Urinary bladder (tissue), 4 donors: ENCODE measurements around the gene F10. TPM values are rescaled to one million over a fixed set of nuclear protein-coding genes. Genes with fewer than 3 reads are reported as not detected.
A peak's percentile ranks its signal among the peaks of the same experiment; 100 is the strongest.

Source experiments
- DNase-seq: peaks from one replicate; pipeline ENCODE4 v3.0.0-alpha.2; 2015; ENCODE audit errors: extremely low spot score
- H3K27ac ChIP-seq: one replicate; pipeline ENCODE4 v1.5.1; 2013; ENCODE audit warnings: low read depth, mild to moderate bottlenecking, moderate library complexity
- H3K36me3 ChIP-seq: one replicate; pipeline ENCODE4 v1.6.1; 2013; ENCODE audit warnings: mild to moderate bottlenecking, moderate library complexity; ENCODE audit not compliant: insufficient read depth
- H3K4me1 ChIP-seq: one replicate; pipeline ENCODE4 v1.6.1; 2013; ENCODE audit warnings: mild to moderate bottlenecking, moderate library complexity; ENCODE audit not compliant: insufficient read depth
- H3K4me3 ChIP-seq: one replicate; pipeline ENCODE4 v1.5.1; 2013; ENCODE audit warnings: low read depth, low read length
- WGBS: extraction: QIAGEN DNeasy Blood & Tissue Kit; methylation state at CpG from one replicate; pipeline ENCODE4 v1.1.7; 2013; 5-methylcytosine and 5-hydroxymethylcytosine counted together
- polyA plus RNA-seq: library from polyadenylated mRNA; stranded (reverse); fragments of 200-250 nt; gene quantifications from one replicate; pipeline ENCODE4 v1.2.3, GENCODE V29; 2013
- total RNA-seq: library from RNA; depleted of rRNA; stranded (reverse); fragments of >200 nt; gene quantifications from one replicate; pipeline ENCODE4 v1.2.3, GENCODE V29; 2014
- donor health status: healthy with polysubstance abuse.
- donor health status: healthy.

F10 gene
- total and polyA plus RNA-seq, 2 donors, result 26.7 to 27.6 TPM

DNA sequence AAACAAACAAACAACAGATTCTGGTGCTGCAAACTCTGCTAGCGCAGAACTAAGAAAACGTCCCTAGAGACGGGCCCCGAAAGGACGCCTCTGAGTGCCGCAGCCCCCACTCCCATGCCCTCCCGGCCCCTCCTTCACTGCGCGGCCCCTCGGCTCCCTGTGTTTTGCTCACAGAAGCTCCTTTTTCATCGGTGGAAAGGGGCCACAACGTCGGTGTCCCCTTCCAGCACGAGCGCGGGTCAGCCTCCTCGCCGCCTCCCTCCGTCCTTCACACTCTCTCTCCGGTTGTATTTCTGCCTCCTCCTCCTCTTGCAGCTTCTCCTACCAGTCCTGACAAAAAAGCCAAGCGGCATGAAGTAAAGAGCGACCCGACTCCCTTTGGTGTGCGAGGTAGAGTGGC lies 31.8 kb upstream of the F10 start:
- WGBS, result 90% methylated on average over 24 of the region's 24 CpGs
- H3K4me1 ChIP-seq, result no peaks in the 10 kb centered on the region
- no peaks in the 10 kb centered on the region for H3K36me3 ChIP-seq
- no peak overlapping the region for H3K4me3 ChIP-seq
- no peak overlapping the region for H3K27ac ChIP-seq
- DNase-seq, result no peak

- DNase-seq, result no peak
- H3K4me3 ChIP-seq, result no peak overlapping the region
- H3K36me3 ChIP-seq, result no peaks in the 10 kb centered on the region
- 86% methylated on average over 30 of the region's 30 CpGs for WGBS
- H3K4me1 ChIP-seq, result no peaks in the 10 kb centered on the region
- H3K27ac ChIP-seq, result no peak overlapping the region
Observed at GRCh38 chr13:113091211-113091771, 31.3 kb upstream of the F10 start.

- no peak overlapping the region for H3K4me3 ChIP-seq
- no peak for DNase-seq
- H3K36me3 ChIP-seq, result no peaks in the 10 kb centered on the region
- no peak overlapping the region for H3K27ac ChIP-seq
- no peaks in the 10 kb centered on the region for H3K4me1 ChIP-seq
- WGBS, result 90% methylated on average over 33 of the region's 33 CpGs
Observed at GRCh38 chr13:113091891-113092775, 30.5 kb upstream of the F10 start.

DNA sequence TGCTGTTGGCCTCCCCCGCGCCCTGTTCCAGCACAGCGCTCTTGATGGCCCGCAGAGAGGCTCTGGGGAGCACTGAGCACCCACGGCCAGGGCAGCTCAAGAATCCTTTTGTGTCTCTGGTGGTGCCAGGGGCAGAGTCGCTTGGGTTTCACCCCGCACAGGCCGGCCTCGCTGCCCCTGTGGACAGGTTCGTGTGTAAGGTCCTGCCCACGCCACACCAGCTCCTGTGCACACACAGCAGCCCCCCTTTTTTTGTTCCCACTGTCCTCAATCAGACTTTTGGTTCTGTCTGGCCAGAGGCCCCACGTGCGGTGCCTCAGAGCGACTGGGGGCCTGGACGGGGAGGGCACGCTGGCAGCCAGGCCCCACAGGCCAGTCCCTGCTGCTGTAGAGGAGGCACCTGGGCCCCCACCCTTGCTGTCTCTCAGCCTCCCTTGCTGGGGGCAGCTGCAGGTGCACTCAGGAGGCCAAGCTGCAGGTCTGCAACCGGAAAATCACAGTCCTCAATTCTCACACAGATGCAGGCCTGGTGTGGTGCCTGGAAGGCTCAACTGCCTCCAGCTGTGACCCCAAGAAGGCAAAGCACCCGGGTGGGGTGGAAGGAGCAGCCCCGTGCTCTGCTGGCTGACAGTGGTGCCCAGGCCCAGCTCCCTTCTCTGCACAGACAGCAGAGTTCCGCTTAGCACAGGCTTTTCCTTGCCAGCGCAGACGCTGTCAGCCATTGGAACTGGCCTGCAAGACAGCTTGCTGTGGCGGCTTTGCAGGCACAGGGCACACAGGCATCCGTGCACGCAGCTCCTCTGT lies 29.6 kb upstream of the F10 start:
- WGBS, result 91% methylated on average over 25 of the region's 25 CpGs
- no peak for DNase-seq
- H3K4me3 ChIP-seq, result no peak overlapping the region
- no peaks in the 10 kb centered on the region for H3K36me3 ChIP-seq
- H3K27ac ChIP-seq, result no peak overlapping the region
- no peaks in the 10 kb centered on the region for H3K4me1 ChIP-seq

GRCh38 chr13:113093580-113094409 lies 28.8 kb upstream of the F10 start:
- no peak overlapping the region for H3K4me3 ChIP-seq
- 76% methylated on average over 29 of the region's 29 CpGs for WGBS
- no peak for DNase-seq
- no peak overlapping the region for H3K27ac ChIP-seq
- H3K4me1 ChIP-seq, result no peaks in the 10 kb centered on the region
- H3K36me3 ChIP-seq, result no peaks in the 10 kb centered on the region

DNA sequence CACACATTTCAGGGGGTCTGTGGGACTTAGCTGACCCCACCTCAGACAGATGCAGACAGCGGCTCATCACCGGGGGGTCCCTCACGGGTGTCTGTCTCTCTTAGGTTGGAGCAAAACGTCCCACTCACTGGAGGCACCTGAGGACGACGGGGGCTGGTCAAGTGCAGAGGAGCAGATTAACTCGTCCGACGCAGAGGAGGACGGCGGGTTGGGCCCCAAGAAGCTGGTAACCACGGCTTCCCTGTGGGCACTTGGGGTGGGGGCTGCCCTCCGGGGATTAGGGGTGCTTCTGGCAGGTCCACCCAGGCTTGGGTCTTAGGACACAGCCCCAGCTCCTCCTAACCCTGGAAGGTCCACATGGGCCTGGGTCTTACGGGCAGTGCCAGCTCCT lies 28.2 kb upstream of the F10 start:
- DNase-seq, result no peak
- Histone ChIP-seq H3K4me1 (no peaks in the 10 kb centered on the region), H3K36me3 (no peaks in the 10 kb centered on the region), H3K27ac (no peak overlapping the region), H3K4me3 (no peak overlapping the region)
- 78% methylated on average over 14 of the region's 14 CpGs for WGBS

DNA sequence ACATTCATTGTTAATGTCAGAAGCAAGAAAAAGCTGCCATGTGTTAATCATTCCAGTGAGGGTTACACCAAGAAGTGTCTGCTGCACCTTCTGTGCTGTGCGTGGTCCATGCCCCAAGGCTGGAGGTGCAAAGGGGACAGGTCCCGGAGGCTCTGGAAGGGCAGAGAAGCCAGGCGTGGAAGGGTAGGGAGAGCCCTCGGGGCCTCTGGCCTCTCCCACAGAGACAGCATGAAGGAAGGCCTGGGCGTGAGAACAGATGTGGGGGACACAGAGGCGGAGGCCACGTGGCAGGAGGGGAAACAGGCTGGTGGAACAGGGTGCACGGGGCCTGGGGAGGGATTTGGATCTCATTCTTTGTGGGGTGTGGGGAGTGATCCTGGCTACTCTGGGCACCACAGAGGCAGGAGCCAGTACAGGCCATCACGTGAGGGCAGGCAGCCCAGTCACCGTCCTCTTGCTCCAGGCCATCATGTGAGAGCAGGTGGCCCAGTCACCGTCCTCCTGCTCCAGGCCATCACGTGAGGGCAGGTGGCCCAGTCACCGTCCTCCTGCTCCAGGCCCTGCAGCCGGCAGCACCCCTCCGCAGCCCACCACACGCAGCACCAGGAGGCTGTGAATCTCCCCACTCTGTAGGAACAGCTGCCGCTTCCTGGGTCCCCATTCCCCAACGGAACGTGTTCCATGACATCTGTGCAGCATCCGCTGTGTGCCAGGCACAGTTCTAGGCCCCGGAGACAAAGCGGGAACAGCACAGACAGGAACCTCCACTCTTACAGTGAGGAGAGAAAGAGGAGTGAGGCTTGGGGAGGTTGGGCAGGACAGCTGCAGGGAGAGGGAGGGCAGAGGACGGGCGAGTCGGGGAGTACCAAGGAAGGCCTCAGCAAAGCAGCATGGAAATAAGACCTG lies 27.2 kb upstream of the F10 start:
- Histone ChIP-seq H3K4me1 (no peaks in the 10 kb centered on the region), H3K36me3 (no peaks in the 10 kb centered on the region), H3K27ac (no peak overlapping the region), H3K4me3 (no peak overlapping the region)
- DNase-seq, result no peak
- WGBS, result 91% methylated on average over 25 of the region's 25 CpGs

DNA sequence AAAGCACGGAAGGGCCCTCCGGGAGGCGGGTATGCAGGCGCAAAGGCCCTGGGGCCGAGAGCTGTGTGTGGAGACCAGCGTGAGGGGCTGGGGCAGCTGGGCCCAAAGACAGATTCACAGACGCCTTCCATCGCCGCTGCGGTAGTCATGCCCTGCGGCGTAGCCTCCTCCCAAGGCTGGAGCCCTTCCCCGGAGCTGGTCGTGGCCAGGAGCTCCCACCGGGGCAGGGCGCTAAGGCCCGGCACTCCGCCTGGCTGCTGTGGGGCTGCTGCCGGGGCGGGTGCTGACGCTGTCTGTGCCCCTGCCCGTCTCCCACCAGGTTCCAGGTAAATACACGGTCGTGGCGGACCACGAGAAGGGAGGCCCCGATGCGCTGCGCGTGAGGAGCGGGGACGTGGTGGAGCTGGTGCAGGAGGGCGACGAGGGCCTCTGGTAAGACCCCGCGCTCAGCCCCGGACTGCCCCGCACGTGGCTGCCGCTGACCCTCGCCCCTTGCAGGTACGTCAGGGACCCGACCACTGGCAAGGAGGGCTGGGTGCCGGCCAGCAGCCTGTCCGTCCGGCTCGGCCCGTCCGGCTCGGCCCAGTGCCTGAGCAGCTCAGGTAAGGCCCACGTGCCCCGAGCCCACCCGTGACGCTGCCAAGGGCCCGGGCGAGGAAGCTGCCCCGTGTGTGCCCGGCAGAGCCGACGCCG lies 26.4 kb upstream of the F10 start:
- 95% methylated on average over 61 of the region's 61 CpGs for WGBS
- Histone ChIP-seq H3K4me3 (no peak overlapping the region), H3K4me1 (no peaks in the 10 kb centered on the region), H3K36me3 (no peaks in the 10 kb centered on the region), H3K27ac (no peak overlapping the region)
- no peak for DNase-seq

DNA sequence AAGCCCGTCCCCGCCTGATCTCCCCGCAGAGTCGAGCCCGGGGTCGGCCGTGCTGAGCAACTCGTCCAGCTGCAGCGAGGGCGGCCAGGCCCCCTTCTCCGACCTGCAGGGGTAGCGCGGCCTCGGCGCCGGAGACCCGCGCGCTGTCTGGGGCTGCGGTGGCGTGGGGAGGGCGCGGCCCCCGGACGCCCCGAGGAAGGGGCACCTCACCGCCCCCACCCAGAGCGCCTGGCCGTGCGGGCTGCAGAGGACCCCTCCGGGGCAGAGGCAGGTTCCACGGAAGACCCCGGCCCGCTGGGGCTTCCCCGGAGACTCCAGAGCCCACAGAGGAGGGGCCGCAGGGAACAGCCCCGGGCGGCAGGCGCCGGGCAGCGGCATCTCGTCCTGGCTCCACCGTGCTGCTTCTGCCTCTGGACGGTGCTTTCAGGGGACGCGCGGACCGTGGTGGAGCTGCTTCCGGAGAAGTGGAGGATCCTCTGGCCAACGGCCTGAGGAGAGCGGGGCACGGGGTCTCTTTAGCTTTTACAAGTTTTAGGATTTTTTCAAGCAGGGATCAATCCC lies 25.8 kb upstream of the F10 start:
- Histone ChIP-seq H3K27ac (no peak overlapping the region), H3K4me3 (no peak overlapping the region), H3K36me3 (no peaks in the 10 kb centered on the region), H3K4me1 (no peaks in the 10 kb centered on the region)
- no peak for DNase-seq
- 95% methylated on average over 52 of the region's 52 CpGs for WGBS

- H3K4me1 ChIP-seq, result no peaks in the 10 kb centered on the region
- H3K4me3 ChIP-seq, result no peak overlapping the region
- H3K27ac ChIP-seq, result no peak overlapping the region
- no peaks in the 10 kb centered on the region for H3K36me3 ChIP-seq
- 84% methylated on average over 7 of the region's 7 CpGs for WGBS
- no peak for DNase-seq
Observed at GRCh38 chr13:113097651-113098050, 24.9 kb upstream of the F10 start.

DNA sequence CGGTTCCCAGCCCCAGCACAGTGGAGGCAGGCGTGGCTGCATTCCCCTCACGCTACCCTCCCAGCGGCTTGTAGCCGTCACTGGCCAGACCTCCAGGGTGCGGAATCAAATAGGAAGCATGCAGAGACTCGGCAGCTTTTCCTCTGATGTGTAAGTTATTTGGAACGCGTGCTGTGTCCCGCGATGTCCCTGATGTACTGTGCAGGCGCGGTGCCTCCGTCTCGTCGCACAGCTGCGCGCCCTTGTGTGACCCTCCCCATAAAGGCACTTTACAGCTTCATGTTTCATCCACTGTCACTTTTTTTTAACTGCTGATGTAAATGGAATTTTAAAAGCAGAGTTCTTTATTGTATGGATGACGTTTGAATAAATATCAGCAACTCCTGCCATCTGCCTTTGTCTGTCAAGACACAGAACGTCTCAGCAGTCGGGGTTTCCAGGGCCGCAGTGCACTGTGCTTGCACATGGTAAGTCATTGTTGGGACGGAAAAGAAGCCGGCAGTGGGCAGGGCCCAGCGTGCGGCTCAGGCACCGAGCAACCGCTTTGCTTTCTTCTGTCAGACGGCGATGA lies 24.4 kb upstream of the F10 start:
- Histone ChIP-seq H3K4me3 (no peak overlapping the region), H3K4me1 (no peaks in the 10 kb centered on the region), H3K27ac (no peak overlapping the region), H3K36me3 (no peaks in the 10 kb centered on the region)
- 47% methylated on average over 30 of the region's 30 CpGs for WGBS
- peak; percentile 18 for DNase-seq
